Measurements from ENCODE around the gene MST1R.
"Not testable (repeated sequence)": the region's sequence is repeated elsewhere in the genome, so short reads cannot be mapped to it uniquely, and the experiment has no call there.

MST1R gene

DNA sequence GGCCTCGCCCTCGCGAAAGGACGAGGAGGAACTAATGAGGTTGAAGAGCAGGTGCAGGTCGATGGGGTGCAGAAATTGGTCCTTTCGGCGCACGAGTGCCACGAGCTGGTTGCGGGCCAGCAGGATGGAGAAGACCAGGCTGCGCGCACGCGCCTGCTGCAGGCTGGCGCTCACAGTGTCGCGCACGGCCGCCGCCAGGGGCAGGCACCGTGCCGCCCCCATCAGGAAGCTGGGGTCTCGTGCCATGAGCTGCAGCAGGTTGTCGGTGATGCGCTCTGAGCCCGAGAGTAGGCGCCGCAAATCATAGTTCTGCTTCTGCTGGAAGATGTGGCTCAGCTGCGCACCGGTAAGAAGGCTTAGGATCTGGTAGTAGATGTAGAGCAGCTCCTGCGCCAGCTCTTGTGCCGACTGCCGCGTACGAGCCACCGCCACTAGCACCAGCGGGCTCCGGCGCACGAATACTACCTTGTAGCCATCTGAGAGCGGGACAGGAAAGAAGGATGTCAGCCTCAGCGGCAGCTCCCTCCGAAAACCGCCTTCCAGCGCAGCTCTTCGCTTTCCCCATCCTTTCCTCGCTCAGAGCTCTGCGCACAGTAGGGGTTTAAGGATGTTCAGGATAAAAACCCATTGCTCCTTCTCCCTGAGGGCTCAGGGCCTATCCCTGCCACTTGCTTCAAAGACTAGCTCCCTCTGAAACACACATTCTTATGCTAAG, 6.9 kb upstream of the MST1R start:
- Histone ChIP-seq H3K9me3 (ENCODE audit: insufficient read depth, low read length) (no peaks in the 10 kb centered on the region), H3K4me1 (ENCODE audit: insufficient read depth, insufficient read length) (peaks cover 54% of the 10 kb centered on the region), H3K4me3 (ENCODE audit: insufficient read length, low read depth) (peak overlapping the region; percentile 16), H3K9ac (ENCODE audit: insufficient read length, low read depth) (peak overlapping the region; percentile 12), H3K27me3 (ENCODE audit: insufficient read depth, insufficient read length) (peaks cover 32% of the 10 kb centered on the region), H3K36me3 (ENCODE audit: insufficient read depth, insufficient read length, low read length) (peaks cover 15% of the 10 kb centered on the region)
- no peak for TF ChIP-seq SUZ12 (IDR thresholded peaks at IDR 0.05; ENCODE audit: extremely low read depth, insufficient read depth, insufficient read length)
- no peak for TF ChIP-seq YY1 (IDR thresholded peaks at IDR 0.05; ENCODE audit: insufficient read depth, insufficient read length)
- TF ChIP-seq ZNF274 (IDR thresholded peaks at IDR 0.05; ENCODE audit: low read depth, low read length), result no peak
- peak; percentile 74 for DNase-seq (ENCODE audit: low read depth, low spot score)

GRCh38 chr3:49908373-49909199, 4.9 kb upstream of the MST1R start:
- H3K4me1 ChIP-seq (ENCODE audit: insufficient read depth, insufficient read length), result peaks cover 57% of the 10 kb centered on the region
- H3K9me3 ChIP-seq (ENCODE audit: insufficient read depth, low read length), result no peaks in the 10 kb centered on the region
- peaks cover 32% of the 10 kb centered on the region for H3K27me3 ChIP-seq (ENCODE audit: insufficient read depth, insufficient read length)
- no peak overlapping the region for H3K4me3 ChIP-seq (ENCODE audit: insufficient read length, low read depth)
- H3K9ac ChIP-seq (ENCODE audit: insufficient read length, low read depth), result no peak overlapping the region
- TF ChIP-seq YY1 (IDR thresholded peaks at IDR 0.05; ENCODE audit: insufficient read depth, insufficient read length), result no peak
- no peak for TF ChIP-seq SUZ12 (IDR thresholded peaks at IDR 0.05; ENCODE audit: extremely low read depth, insufficient read depth, insufficient read length)
- TF ChIP-seq ZNF274 (IDR thresholded peaks at IDR 0.05; ENCODE audit: low read depth, low read length), result no peak
- H3K36me3 ChIP-seq (ENCODE audit: insufficient read depth, insufficient read length, low read length), result peaks cover 15% of the 10 kb centered on the region
- DNase-seq (ENCODE audit: low read depth, low spot score), result no peak

DNA sequence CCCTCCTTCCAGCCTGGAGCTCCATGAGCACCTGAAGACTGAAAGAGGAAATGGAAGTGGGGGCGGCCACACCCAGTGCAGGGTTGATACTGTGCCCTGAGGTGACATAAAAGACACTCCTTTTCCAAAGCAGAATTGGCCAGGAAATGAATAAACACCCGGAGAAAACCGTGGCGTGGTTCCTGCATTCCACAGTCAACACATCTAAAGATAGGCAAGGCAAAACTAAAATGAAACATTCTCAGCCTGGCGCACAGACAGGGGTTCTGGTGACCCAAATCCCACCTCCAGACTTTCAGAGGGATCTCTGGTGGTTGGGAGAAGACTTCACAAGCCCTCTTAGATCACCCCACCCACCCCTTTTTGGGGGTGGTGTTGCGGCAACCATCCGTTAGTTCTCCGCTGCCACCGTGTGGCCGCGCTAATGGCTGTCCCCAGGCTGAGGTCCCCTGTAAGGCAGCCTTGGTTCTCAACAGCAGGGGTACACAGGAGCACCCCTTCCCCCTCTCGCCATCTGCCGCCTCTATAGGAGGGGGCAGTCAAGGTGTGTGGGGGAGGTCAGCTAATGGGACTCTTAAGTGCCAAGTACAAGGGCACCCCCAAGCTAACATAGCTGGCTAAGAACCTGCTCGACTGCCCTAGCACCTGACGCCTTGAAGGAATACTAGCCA, 2.5 kb upstream of the MST1R start:
- peak overlapping the region; percentile 23 for H3K9ac ChIP-seq (ENCODE audit: insufficient read length, low read depth)
- no peak overlapping the region for H3K4me3 ChIP-seq (ENCODE audit: insufficient read length, low read depth)
- H3K36me3 ChIP-seq (ENCODE audit: insufficient read depth, insufficient read length, low read length), result peaks cover 11% of the 10 kb centered on the region
- H3K9me3 ChIP-seq (ENCODE audit: insufficient read depth, low read length), result no peaks in the 10 kb centered on the region
- no peak for DNase-seq (ENCODE audit: low read depth, low spot score)
- no peak for TF ChIP-seq SUZ12 (IDR thresholded peaks at IDR 0.05; ENCODE audit: extremely low read depth, insufficient read depth, insufficient read length)
- TF ChIP-seq YY1 (IDR thresholded peaks at IDR 0.05; ENCODE audit: insufficient read depth, insufficient read length), result no peak
- no peak for TF ChIP-seq ZNF274 (IDR thresholded peaks at IDR 0.05; ENCODE audit: low read depth, low read length)
- H3K27me3 ChIP-seq (ENCODE audit: insufficient read depth, insufficient read length), result peaks cover 28% of the 10 kb centered on the region
- peaks cover 58% of the 10 kb centered on the region for H3K4me1 ChIP-seq (ENCODE audit: insufficient read depth, insufficient read length)

- H3K9me3 ChIP-seq (ENCODE audit: insufficient read depth, low read length); DNase-seq (ENCODE audit: low read depth, low spot score); H3K36me3 ChIP-seq (ENCODE audit: insufficient read depth, insufficient read length, low read length); H3K4me3 ChIP-seq (ENCODE audit: insufficient read length, low read depth): not testable (repeated sequence)
- Histone ChIP-seq H3K9ac (ENCODE audit: insufficient read length, low read depth) (peak overlapping the region; percentile 57), H3K27me3 (ENCODE audit: insufficient read depth, insufficient read length) (peaks cover 23% of the 10 kb centered on the region), H3K4me1 (ENCODE audit: insufficient read depth, insufficient read length) (peaks cover 43% of the 10 kb centered on the region)
Measured at GRCh38 chr3:49904448-49904847, 775 bp upstream of the MST1R start.

DNA sequence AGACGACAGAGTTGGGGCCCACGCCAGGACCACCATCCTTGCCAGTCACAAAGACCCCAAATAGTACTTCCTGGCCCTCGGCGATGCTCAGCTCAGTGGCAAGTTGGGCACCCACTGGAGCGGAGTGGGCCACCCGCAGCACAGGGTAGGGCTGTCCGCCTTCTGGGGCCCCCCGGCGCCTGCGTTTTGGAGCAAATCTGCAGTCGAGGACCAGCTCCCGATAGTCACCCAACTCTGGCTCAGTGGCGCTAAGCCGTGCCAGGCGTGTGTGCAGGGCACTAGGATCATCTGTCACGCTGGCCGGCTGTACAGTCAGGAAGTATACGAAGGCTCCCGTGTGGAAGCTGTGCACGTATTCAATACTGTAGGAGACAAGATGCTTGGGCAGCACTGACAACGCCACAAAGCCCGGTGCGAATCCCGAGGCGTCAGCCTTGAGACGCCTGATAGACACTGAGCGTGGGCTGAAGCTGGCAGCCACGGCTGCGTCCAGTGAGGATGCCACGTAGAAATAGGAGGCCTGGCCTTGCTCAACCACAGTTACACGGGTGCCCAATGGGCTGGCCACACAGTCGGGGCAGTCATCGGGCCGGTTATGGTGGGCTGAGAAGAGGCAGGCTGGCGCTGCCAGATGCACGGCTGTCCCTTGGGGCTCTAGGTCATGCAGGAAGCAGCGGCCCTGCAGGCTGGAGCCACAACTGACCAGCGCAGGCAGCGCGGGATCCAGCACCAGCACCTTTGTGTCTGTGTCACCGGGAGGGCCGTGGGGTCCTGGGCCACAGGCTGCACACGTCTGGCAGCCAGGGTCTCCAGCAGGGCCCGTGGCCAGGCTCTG, 945 bp downstream of the MST1R start:
- peaks cover 14% of the 10 kb centered on the region for H3K27me3 ChIP-seq (ENCODE audit: insufficient read depth, insufficient read length)
- H3K36me3 ChIP-seq (ENCODE audit: insufficient read depth, insufficient read length, low read length), result no peaks in the 10 kb centered on the region
- no peak for TF ChIP-seq SUZ12 (IDR thresholded peaks at IDR 0.05; ENCODE audit: extremely low read depth, insufficient read depth, insufficient read length)
- no peak for TF ChIP-seq ZNF274 (IDR thresholded peaks at IDR 0.05; ENCODE audit: low read depth, low read length)
- no peak for TF ChIP-seq YY1 (IDR thresholded peaks at IDR 0.05; ENCODE audit: insufficient read depth, insufficient read length)
- H3K9ac ChIP-seq (ENCODE audit: insufficient read length, low read depth), result peak overlapping the region; percentile 57
- peaks cover 28% of the 10 kb centered on the region for H3K4me1 ChIP-seq (ENCODE audit: insufficient read depth, insufficient read length)
- DNase-seq (ENCODE audit: low read depth, low spot score), result no peak
- no peak overlapping the region for H3K4me3 ChIP-seq (ENCODE audit: insufficient read length, low read depth)
- H3K9me3 ChIP-seq (ENCODE audit: insufficient read depth, low read length), result no peaks in the 10 kb centered on the region

DNA sequence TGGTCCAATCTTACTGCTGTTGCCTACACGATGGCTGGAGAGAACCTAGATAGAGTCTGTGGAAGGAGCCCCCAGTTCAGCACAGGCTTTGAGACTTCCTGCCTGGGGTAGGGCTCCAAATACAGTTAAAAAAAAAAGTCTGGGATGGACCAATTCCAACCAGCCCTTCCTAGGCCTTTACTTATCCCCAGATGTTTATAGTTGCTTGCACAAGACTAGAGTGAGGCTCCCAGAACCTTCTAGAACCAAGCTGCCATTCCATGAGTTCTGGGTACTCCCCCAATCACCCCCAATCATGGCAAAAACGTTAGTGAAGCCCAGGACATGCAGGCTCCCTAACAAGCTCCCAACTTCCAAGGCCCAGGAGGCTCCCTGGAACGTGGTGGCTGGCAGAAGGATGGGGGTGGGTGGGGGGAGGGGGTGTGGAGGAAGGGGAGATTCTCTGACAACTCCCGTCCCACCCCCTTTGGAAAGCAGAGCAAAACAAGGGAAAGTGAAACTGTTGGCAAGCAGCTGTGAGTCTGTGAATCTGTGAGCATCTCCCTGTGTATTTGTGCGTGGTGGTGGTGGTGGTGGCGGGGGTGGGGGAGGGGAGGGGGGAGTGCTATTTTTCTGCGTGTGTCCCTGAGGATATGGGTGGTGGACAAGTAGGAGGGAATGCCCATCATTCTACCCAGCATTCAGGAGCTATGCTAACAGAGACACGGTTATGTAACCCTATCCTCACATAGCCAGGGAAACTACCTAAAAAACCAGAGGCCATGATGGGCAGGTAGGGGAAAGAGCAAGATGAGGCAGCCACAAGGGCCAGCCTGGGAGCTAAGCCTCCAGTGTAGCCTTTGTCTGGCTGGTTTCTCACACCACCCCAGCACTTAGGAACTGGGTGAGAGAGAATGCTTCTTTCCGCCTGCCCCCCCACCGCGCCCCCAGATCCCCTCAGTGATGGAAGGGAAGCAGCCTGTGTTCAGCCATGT, 2.0 kb downstream of the MST1R start:
- H3K36me3 ChIP-seq (ENCODE audit: insufficient read depth, insufficient read length, low read length), result no peaks in the 10 kb centered on the region
- H3K4me3 ChIP-seq (ENCODE audit: insufficient read length, low read depth), result no peak overlapping the region
- H3K9me3 ChIP-seq (ENCODE audit: insufficient read depth, low read length), result no peaks in the 10 kb centered on the region
- peaks cover 23% of the 10 kb centered on the region for H3K4me1 ChIP-seq (ENCODE audit: insufficient read depth, insufficient read length)
- H3K27me3 ChIP-seq (ENCODE audit: insufficient read depth, insufficient read length), result peaks cover 8% of the 10 kb centered on the region
- TF ChIP-seq YY1 (IDR thresholded peaks at IDR 0.05; ENCODE audit: insufficient read depth, insufficient read length), result no peak
- TF ChIP-seq ZNF274 (IDR thresholded peaks at IDR 0.05; ENCODE audit: low read depth, low read length), result no peak
- TF ChIP-seq SUZ12 (IDR thresholded peaks at IDR 0.05; ENCODE audit: extremely low read depth, insufficient read depth, insufficient read length), result no peak
- H3K9ac ChIP-seq (ENCODE audit: insufficient read length, low read depth), result peak overlapping the region; percentile 51
- DNase-seq (ENCODE audit: low read depth, low spot score), result no peak
